ENCODE measurements around the gene DNAI4.

DNA sequence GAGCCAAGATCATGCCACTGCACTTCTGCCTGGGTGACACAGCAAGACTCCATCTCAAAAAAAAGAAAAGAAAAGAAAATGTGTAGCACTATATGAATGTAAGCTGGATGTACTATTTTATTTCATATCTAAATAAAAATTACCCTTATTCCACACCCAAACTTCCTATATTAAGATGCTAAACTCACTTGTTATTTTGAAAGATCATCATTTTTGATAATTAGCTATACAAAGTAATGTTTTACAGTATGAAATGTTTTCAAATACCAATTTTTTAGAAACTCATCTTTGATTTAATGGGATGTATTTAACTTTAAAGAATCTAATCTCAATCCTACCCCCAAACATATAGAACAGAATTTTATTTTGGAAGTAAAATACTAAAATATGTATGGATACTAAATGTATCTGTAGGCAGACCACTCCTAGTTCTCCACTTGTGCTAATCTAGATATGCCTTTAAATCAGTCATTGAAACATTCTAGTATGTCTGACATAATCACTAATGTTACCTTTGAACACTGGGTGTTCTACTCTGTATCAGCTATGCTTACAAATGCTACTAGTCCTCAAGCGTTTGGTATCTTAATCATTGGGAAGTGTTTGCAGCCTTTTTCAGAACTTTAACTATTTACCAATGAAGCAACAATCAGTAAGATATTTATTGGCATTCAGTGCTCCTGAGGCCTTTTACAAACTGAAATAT is 13.0 kb upstream of the DNAI4 start:
- TF ChIP-seq, protein P1, sequence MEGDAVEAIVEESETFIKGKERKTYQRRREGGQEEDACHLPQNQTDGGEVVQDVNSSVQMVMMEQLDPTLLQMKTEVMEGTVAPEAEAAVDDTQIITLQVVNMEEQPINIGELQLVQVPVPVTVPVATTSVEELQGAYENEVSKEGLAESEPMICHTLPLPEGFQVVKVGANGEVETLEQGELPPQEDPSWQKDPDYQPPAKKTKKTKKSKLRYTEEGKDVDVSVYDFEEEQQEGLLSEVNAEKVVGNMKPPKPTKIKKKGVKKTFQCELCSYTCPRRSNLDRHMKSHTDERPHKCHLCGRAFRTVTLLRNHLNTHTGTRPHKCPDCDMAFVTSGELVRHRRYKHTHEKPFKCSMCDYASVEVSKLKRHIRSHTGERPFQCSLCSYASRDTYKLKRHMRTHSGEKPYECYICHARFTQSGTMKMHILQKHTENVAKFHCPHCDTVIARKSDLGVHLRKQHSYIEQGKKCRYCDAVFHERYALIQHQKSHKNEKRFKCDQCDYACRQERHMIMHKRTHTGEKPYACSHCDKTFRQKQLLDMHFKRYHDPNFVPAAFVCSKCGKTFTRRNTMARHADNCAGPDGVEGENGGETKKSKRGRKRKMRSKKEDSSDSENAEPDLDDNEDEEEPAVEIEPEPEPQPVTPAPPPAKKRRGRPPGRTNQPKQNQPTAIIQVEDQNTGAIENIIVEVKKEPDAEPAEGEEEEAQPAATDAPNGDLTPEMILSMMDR (IDR thresholded peaks at IDR 0.05): no peak
- no peak for TF ChIP-seq POLR2A (IDR thresholded peaks at IDR 0.05)
